Measurements from ENCODE around the gene ASPM. TPM values are rescaled to one million over a fixed set of nuclear protein-coding genes. Genes with fewer than 3 reads are reported as not detected.

Gene ASPM
- polyA plus RNA-seq, 1 of the 3 experiments (the other 2 are of a cell fraction): 3.0 TPM

GRCh38 chr1:197139169-197139568 lies 7.3 kb downstream of the ASPM start (continued):
- no peak for TF ChIP-seq REST (IDR thresholded peaks at IDR 0.05; ENCODE audit: low read depth, low read length)
- no peak for TF ChIP-seq CTCF (IDR thresholded peaks at IDR 0.05)
- TF ChIP-seq TCF12 (IDR thresholded peaks at IDR 0.05): no peak
- no peak for TF ChIP-seq PBX3 (IDR thresholded peaks at IDR 0.05)
- TF ChIP-seq FOSL2 (IDR thresholded peaks at IDR 0.05; ENCODE audit: borderline replicate concordance, low read depth): no peak
- TF ChIP-seq JUND (IDR thresholded peaks at IDR 0.05): no peak
- TF ChIP-seq RCOR1 (IDR thresholded peaks at IDR 0.05; ENCODE audit: low read length): no peak

GRCh38 chr1:197137322-197137721 lies 9.1 kb downstream of the ASPM start:
- CTCF ChIA-PET: no interaction called here
- DNase-seq: no peak
- no peaks in the 10 kb centered on the region for H3K9me3 ChIP-seq
- H3K27ac ChIP-seq (ENCODE audit: low read depth in 2 of 2, low read length in 1 of 2): no peak overlapping the region
- TF ChIP-seq RAD21 (IDR thresholded peaks at IDR 0.05; ENCODE audit: low read length) (no peak), PBX3 (IDR thresholded peaks at IDR 0.05) (peak; percentile 33; the same call in 1 of the 2 replicates)
- H2AFZ ChIP-seq (ENCODE audit: low read depth): no peak overlapping the region
- H3K79me2 ChIP-seq (ENCODE audit: insufficient read depth): peaks cover 64% of the 10 kb centered on the region
- H3F3A ChIP-seq (replicated peaks; ENCODE audit: insufficient read depth): no peaks in the 10 kb centered on the region
- peaks cover 11 to 15% of the 10 kb centered on the region in 2 experiments; a peak in 3 of 4 replicates for H3K4me1 ChIP-seq (ENCODE audit: control insufficient read depth in 1 of 2, insufficient read depth in 2 of 2, low read depth in 1 of 2, low read length in 1 of 2)
- WGBS (ENCODE audit: low lambda C conversion rate): 79% methylated on average over 7 of the region's 7 CpGs
- H3K4me3 ChIP-seq (ENCODE audit: low read depth in 2 of 2, low read length in 1 of 2): no peak overlapping the region
- no peak overlapping the region for H3K4me2 ChIP-seq
- H3K9ac ChIP-seq: no peak overlapping the region
- peaks cover 13 to 31% of the 10 kb centered on the region in 2 experiments for H3K36me3 ChIP-seq (replicated peaks in 1 of 2; ENCODE audit: control insufficient read depth in 1 of 2, insufficient read depth in 2 of 2, low read length in 1 of 2)
- no peaks in the 10 kb centered on the region for H3K9me2 ChIP-seq
- POLR2A ChIA-PET: no interaction called here
- H4K20me1 ChIP-seq (ENCODE audit: insufficient read depth): no peaks in the 10 kb centered on the region
- no peaks in the 10 kb centered on the region for H3K27me3 ChIP-seq (ENCODE audit: insufficient read depth)
